ENCODE measurements around the gene MTUS2. TPM values are rescaled to one million over a fixed set of nuclear protein-coding genes. Genes with fewer than 3 reads are reported as not detected.

MTUS2 gene
- total RNA-seq, 1 donor from 2014 or later, result not detected

DNA sequence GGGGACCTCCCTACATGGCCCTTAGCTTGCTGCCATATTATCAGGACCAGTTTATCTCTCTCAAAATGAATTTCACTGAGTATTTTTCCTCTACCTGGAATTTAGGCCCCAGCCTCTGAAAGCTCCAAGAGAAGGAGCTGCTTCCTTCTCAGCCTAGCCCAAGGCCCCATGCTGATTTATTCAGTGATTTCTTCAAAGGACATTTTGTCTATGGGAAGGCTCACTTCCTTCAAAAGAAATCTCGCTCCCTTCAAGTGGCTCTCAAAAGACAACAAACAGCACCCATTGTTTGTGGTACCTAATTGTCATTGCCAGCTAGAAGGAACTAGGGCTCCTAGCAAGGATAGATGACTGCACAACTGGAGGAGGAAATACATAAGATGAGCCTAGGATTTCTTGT lies 602.9 kb downstream of the MTUS2 start:
- no peak for DNase-seq

- DNase-seq, result no peak
Measured at GRCh38 chr13:29427937-29428309, 607.8 kb downstream of the MTUS2 start.

GRCh38 chr13:29428310-29429181 lies 608.4 kb downstream of the MTUS2 start:
- no peak for DNase-seq

- no peak for DNase-seq
Measured at GRCh38 chr13:29429286-29429900, 609.3 kb downstream of the MTUS2 start.

GRCh38 chr13:29434217-29434945 lies 614.2 kb downstream of the MTUS2 start:
- no peak for DNase-seq

- DNase-seq, result no peak
Measured at GRCh38 chr13:29435125-29435911, 615.2 kb downstream of the MTUS2 start.

DNA sequence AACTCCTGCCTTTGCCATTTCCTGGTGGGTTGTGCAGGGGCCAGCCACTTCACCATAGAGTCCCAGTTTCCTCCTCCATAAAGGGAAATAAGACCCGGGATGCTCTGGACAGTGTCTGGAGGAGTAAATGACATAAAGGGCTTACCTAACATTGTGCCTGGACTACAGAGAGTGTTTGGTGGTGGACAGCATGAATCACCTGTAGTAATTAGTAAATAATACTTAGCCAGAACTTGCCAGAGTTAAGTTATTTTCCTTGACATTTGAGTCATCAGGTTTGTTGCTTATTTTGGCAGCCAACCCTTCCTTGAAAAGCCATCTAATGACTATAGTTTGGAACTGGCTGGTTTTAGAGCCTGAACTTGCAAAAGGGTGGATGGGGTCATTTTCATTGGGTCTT lies 616.2 kb downstream of the MTUS2 start:
- DNase-seq, result peak; percentile 58

GRCh38 chr13:29436721-29437280 lies 616.7 kb downstream of the MTUS2 start:
- no peak for DNase-seq

DNA sequence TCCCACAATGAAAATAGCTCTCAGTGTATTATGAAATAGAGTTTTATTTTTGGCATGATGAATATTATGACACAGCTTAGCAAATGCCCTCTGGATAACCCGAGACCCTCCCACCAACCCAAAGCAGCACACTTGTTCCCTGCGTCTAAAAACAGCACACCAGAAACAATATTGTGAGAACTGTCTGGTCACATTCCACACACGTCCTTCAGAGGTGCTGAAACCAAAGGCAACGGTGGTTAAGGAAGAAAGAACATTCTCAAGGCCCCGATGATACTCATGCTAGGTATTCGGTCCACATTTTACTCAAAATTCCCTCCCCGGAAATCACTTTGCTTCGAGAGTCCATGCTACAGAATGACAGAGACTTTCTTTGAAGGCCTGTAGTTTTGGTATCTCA lies 618.6 kb downstream of the MTUS2 start:
- DNase-seq, result no peak

- DNase-seq, result no peak
Measured at GRCh38 chr13:29439601-29440388, 619.7 kb downstream of the MTUS2 start.

GRCh38 chr13:29441306-29441705 lies 621.2 kb downstream of the MTUS2 start:
- no peak for DNase-seq

DNA sequence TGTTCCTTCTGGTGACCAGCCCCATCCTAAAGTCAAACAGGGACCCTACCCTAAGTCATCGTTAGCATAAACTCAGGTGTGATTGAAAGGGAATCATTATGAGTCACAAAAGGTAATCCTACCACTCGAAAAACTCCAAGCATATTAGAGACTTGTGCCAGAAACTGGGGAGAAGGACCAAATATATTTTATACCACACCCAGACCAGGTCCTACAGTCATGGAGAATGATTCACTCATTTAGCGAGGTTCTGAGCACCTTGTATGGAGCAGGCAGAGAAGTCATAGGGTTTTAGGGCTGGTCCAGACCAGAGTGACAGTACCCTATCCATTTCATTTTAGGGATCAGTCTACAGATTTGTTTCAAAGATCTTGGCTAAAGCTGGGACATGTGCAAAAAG lies 625.9 kb downstream of the MTUS2 start:
- DNase-seq, result no peak

DNA sequence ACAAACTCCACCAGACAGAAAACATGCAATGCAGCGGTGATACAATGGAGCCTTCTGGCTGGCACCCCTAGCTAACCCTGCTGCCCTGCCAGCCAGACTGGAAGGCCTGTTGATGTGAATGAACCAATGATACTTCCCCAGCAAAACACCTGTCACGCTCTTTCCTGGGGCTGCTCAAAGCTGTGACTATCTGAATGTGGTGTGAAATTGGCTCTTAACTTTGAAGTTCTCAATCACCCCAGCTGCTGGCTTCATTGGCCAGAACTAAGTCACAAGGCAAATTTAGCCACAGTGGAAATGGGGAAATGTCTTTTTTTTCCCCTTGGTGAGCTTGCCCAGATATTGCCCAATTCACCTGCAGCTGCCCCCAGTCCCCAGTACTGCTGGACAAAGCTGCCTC lies 628.0 kb downstream of the MTUS2 start:
- DNase-seq, result no peak

DNA sequence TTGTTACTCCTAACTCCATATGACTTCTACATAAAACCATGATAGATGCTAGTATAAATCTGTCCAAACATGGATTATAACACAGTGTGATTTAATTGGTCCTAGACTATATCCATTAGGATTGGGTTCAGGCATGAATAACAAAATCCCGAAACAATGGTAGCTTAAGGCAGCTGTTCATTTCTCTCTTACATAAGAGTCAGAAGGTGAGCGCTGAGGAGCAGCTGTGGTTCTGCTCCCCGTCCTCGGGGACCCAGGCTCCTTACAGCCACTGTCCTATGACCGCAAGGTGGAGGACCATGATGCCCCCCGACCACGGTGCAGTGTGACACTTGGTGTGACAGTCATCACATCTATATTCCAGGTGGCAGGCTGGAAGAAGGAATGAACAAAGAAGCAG lies 629.6 kb downstream of the MTUS2 start:
- DNase-seq, result no peak

DNA sequence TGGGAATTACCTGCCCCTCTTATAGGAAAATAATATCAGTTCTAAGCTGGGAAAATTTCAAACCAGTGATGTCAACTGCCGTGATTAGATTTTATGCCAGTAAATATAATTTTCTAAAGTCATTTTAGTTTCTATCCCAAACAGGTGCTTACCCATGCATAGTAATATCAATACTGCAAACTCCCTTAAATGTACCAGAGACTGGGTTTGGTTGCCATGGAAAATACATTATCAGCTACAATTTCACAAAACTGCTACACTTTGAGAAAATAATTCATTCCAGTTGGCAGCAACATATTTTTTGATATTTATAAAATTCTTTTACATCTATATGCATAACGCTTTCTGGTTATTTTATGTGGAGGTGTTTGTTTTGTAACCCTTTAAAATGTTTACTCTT lies 631.8 kb downstream of the MTUS2 start:
- DNase-seq, result no peak

DNA sequence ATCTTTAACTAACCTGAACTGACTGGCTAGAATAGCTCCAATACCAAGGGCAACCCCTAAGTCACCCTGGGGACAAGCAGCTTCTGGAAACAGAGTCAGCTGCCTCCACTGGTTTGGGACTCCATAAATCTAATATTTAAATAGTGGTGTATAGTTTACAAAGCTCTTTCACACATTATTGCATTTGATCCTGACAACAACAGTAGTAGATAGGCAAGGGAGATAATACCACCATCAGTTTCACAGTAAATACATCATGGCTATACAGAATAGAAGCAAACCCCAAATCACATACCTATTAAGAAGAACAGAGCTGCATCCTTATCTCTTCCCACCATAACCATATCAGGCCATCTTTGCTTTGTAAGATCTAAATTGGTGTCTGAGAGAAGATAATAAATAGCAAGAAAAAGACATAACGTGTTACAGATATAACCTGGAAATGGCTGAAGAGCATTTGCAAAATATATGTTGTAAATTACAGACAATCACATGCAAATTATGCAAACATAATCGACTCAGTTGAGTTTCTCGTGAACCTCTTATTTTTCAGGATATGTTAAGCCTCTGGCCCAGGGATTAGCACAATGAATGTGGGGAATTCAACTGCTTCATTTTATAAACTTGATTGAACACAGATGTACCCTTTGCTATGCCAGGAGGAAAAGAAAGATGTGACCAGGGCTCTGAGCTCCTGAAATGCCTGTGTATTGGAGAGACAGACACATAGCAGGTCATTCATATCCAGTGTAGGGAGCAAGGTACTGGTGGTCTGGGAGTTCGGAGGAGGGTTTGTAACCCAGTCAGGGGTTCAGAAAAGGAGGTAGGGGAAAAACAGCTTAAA lies 632.9 kb downstream of the MTUS2 start:
- DNase-seq, result no peak

- DNase-seq, result no peak
Measured at GRCh38 chr13:29453617-29454011, 633.5 kb downstream of the MTUS2 start.

DNA sequence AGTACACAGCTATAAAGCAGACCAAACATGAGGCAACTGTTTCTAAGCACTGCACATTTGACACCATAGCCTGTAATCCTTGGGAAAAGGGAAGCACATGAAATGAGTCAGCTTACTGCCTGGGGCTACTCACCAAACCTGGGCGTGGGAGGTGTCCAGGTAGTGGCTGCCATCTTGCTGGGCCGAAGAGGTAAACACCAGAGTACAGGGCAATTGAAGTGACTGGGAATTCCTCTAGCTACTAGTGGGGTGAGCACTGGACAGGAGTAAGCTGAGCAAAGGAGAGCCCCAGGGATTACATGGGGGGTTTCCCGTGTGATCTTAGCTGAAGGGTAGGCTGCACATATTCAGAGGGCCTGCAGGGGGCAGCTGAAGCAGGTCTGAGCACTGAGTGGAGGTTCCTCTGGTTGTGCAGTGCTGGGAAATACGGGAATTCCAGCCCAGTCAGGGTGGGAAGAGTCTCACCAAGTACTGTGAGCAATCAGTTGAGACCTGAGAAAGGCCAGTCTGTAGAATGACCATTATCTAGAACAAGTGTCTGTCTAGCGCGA lies 634.9 kb downstream of the MTUS2 start:
- peak; percentile 45 for DNase-seq

DNA sequence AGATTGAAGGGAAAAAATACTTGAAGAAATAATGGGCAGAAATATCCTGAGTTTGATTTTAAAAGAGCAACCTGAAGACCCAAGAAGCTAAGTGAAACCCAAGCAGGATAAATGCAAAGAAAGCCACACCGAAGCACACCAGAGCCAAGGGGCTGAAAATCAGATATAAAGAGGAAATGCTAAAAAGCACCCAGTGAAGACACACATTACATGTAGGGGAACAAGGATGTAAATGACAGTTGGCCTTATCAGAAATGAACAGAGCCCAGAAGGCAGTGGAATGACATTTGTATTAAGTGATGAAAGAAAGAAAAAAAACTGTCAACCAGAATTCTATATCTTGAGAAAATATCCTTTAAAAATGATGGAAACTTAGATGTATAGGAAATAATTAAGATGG lies 636.3 kb downstream of the MTUS2 start:
- DNase-seq, result no peak

DNA sequence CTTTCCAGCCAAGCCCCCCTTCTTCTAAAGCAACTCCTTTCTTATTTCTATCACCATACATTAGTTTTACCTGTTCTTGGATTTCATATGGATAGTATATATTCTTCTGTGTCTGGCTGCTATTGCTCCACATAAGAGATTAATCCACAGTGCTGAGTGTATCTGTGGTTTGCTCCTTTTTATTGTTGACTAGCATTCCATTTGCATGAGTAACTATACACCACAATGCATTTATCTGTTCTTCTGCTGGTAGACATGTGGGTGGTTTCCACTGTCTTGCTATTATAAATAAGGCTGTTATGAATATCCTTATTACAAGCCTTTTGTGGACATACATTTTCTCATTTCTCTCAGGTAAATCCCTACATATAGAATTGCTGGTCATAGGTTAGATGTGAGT lies 637.2 kb downstream of the MTUS2 start:
- peak; percentile 42 for DNase-seq

Data from dermis blood vessel endothelial cell (primary cell).